Right ventricle myocardium inferior (tissue), 1 donor: ENCODE measurements around the gene PSAP. TPM values are rescaled to one million over a fixed set of nuclear protein-coding genes. Genes with fewer than 3 reads are reported as not detected.

ENCODE experiments used
- ATAC-seq: fragments of 200-7000 bp; cut with Tn5 transposase; one replicate; pipeline ENCODE4 v1.9.1; 2020; ENCODE audit warnings: mild to moderate bottlenecking, moderate library complexity
- DNase-seq: peaks from one replicate; pipeline ENCODE4 v3.0.0; 2021; ENCODE audit errors: missing footprints
- intact Hi-C: fragments of 100-400 bp; cut with DNase I; formaldehyde crosslinking; loops from one replicate; pipeline ENCODE4 v1.11.0; 2022
- total RNA-seq: library from RNA; stranded (reverse); fragmentation: NEBNext Ultra II Directional; extraction: Animal tissue kit (Norgen Biotek cat#: 25700); gene quantifications from one replicate; pipeline ENCODE4 v1.2.1, GENCODE V29; 2021
- donor health status: DM: no; HTN: yes; CAD: no; lungs with severe emphysema.

Gene PSAP
- total RNA-seq, 1 donor from 2014 or later: 1,777 TPM

DNA sequence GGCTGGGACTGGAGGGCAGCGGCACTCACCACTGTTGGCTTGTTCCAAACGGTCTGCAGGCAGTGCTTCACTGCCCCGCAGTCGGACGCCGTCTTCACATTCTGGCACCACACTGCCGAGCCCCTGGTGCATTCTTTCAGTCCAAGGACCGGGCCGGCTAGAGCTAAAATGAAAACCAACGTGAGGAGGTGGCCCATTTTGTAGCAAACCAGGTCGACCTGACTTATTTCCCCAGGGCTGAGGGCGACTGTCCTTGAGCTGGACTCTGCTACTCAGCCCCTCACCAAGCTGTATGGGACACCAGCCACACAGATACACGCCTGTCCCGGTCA, 16.7 kb downstream of the PSAP start:
- no peak for DNase-seq
- intact Hi-C loops: loop anchor here (10.0 kb wide), 1 partner anchor 60 kb away; no protein-coding TSS in a partner anchor
- no peak for ATAC-seq

- intact Hi-C loops: loop anchor here (10.0 kb wide), 1 partner anchor 61 kb away; no protein-coding TSS in a partner anchor
- DNase-seq: no peak
- no peak for ATAC-seq
Observed at GRCh38 chr10:71833451-71834342, 17.4 kb downstream of the PSAP start.

- ATAC-seq (no peak), DNase-seq (no peak)
- intact Hi-C loops: loop anchor here (10.0 kb wide), 1 partner anchor 62 kb away; no protein-coding TSS in a partner anchor
Observed at GRCh38 chr10:71832967-71833366, 18.1 kb downstream of the PSAP start.

GRCh38 chr10:71831646-71832552, 19.2 kb downstream of the PSAP start:
- intact Hi-C loops: loop anchor here (10.0 kb wide), 1 partner anchor 63 kb away; no protein-coding TSS in a partner anchor
- DNase-seq: no peak
- no peak for ATAC-seq

DNA sequence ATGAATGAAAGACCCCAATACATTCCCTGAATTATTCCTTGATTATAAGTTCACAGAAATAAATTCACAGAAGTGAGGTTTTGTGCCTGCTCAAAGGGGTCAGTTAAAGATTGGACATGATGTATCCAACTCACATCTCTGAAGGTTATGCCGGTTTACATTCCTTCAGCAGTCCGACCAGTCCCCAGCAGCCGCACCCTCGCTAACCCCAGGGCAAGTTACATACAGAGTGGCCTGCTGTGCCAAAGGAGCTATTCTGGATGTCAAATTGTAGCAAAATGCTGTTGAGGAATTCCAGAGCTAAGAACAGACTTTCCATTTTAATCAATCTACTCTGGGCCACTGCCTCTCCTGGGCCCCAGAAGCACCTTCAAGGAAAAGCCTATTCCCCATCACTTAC, 20.3 kb downstream of the PSAP start:
- DNase-seq: no peak
- no peak for ATAC-seq
- intact Hi-C loops: loop anchor here (10.0 kb wide), 1 partner anchor 64 kb away; no protein-coding TSS in a partner anchor

- intact Hi-C loops: loop anchor here (10.0 kb wide), 1 partner anchor 65 kb away; no protein-coding TSS in a partner anchor
- ATAC-seq (no peak), DNase-seq (no peak)
Observed at GRCh38 chr10:71829896-71830295, 21.2 kb downstream of the PSAP start.

- DNase-seq: peak; percentile 79
Observed at GRCh38 chr10:71829171-71829570, 21.9 kb downstream of the PSAP start.

GRCh38 chr10:71828702-71829101, 22.3 kb downstream of the PSAP start:
- no peak for ATAC-seq
- intact Hi-C loops: no loop called here
- DNase-seq: no peak

More at GRCh38 chr10:71829171-71829570, 21.9 kb downstream of the PSAP start:
- ATAC-seq: peak; percentile 48
- intact Hi-C loops: no loop called here

DNA sequence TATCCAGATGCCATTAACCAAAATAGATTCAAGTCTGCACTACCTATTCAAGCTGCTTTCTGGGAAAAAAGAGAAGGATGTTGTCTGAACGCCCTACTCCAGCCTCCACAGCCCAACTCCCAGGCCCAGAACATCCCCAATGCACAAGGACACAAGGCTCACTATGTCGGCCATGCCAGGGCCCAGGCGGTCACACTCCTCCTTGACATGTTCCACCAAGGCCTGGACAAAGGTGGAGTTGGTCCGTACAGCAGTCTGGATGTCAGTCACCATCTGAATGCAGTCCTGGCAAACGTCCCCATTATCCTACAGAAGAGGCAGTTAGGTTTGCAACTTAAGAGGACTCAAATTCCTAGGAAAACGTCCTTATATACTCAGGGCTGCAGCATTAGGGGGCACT, 23.2 kb downstream of the PSAP start:
- DNase-seq (no peak), ATAC-seq (no peak)
- intact Hi-C loops: no loop called here

DNA sequence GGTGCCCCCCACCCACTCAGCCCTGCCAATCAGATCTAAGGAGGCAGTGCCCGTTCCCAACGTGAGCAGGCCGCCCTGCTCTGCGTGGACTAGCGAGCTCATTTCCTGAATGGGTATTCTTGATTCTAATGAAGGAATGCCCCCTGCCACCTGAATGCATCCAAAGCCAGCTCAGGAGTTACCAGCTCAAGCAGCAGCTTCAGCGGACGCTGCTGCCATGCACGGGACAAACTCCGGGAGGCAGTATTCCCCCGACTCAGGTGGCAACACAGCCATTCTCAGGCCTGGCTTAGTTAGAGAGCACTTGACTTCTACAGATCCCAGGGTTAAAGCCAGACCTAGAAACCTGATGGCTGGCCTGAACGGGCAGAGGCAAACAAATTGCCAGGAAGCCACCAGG, 25.8 kb downstream of the PSAP start:
- no peak for ATAC-seq
- DNase-seq: no peak
- intact Hi-C loops: no loop called here

DNA sequence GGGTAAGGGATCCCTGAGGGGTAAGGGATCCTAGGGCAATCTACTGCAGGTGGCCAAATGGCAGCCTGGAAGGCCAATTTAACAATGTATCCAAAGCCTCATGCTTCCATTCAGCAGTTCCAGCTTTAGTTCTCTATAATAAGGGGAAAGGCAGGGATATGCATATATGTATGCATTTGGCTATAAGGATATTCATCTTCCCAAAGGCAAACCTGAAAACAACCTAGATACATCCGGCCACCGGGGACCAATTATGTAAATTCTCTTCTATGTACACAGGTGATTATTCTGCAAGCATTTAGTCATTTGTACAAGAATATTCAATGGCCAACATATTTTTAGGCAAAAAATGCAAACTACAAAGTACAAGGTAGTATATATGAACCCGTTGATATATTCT, 26.7 kb downstream of the PSAP start:
- no peak for ATAC-seq
- no peak for DNase-seq
- intact Hi-C loops: no loop called here

DNA sequence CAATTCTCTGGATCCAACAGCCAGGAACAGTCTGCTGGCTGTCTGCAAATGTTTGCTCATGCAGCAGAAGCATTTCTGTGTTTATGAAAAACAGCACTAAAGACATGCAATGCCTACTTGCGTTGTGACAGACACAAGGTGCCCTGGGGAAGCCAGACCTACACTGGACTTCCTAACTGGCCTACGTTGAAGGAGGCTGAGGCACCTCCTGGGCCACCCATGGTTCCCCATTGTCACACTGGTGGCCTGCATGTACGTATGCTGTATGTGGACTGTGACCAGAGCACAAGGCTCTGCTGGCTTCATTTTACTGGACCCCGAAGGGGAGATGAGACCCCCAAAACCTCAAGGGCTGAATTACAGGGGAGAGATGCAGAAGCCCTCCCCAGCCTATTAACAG, 27.7 kb downstream of the PSAP start:
- intact Hi-C loops: no loop called here
- ATAC-seq (no peak), DNase-seq (no peak)

DNA sequence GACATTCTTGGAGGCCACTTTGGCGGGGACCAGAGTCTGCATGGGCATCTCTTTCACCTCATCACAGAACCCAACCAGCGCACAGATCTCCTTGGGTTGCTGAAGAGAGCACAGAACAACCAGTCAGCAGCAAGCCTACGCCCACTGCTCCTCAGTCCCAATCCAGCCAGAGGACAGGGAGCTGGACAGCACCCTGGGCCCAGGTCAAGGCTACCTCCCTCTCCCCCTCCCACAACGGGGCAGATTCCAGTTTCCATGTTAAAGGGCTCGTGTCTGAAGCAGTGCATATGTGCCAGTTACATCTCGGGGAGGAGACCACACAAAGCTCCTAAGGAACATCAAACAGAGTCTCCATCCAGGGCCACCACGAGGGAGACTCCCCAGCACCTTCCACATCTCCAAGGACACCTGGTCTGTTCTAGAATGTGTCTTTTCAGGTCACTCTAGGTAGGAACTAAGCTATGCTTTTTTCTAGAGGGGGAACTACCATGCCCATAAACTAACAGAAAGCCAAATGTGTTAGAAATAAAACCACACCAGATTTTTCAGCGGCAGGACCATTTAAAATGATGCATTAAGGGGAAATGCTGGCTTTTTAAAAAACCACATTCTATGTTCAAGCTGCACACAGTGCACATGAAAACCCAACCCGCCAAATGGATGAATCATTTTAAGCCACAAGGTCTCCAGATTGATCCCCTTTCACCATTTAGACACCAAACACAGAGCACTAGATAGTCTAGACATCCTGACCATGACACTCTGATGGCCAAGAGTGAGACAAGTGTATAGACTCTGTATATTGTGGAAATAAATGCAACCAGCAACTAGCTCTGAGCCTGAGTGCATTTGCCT, 28.9 kb downstream of the PSAP start:
- intact Hi-C loops: no loop called here
- DNase-seq (no peak), ATAC-seq (no peak)

- DNase-seq (no peak), ATAC-seq (no peak)
- intact Hi-C loops: no loop called here
Observed at GRCh38 chr10:71820966-71821365, 30.1 kb downstream of the PSAP start.

- ATAC-seq (no peak), DNase-seq (no peak)
- intact Hi-C loops: no loop called here
Observed at GRCh38 chr10:71819985-71820384, 31.1 kb downstream of the PSAP start.

- intact Hi-C loops: no loop called here
- no peak for DNase-seq
Observed at GRCh38 chr10:71819441-71819861, 31.6 kb downstream of the PSAP start.

GRCh38 chr10:71818674-71819260, 32.3 kb downstream of the PSAP start:
- DNase-seq (no peak), ATAC-seq (no peak)
- intact Hi-C loops: no loop called here

More at GRCh38 chr10:71819441-71819861, 31.6 kb downstream of the PSAP start:
- ATAC-seq: no peak
